HepG2 (cell line): ENCODE results near the gene PLK3. TPM values are rescaled to one million over a fixed set of nuclear protein-coding genes. Genes with fewer than 3 reads are reported as not detected.

Source experiments
- AKNA ChIP-seq: sonication (generic); formaldehyde crosslinking; IDR thresholded peaks from 2 replicates; pipeline ENCODE4 v1.4.0; 2020; ENCODE audit warnings: missing genetic modification reagents, borderline replicate concordance
- CCAR2 ChIP-seq: fragments of 200-400 bp; formaldehyde crosslinking; optimal IDR thresholded peaks from 2 replicates; pipeline ENCODE3; 2018; ENCODE audit warnings: low read depth, mild to moderate bottlenecking, low read length, moderate library complexity
- CENPX ChIP-seq: sonication (generic); formaldehyde crosslinking; IDR thresholded peaks from 2 replicates; pipeline ENCODE4 v1.9.0; 2021; ENCODE audit warnings: mild to moderate bottlenecking, missing genetic modification reagents, moderate library complexity
- E2F5 ChIP-seq: sonication (generic); formaldehyde crosslinking; conservative IDR thresholded peaks from 2 replicates; pipeline ENCODE4 v1.4.0; 2020; ENCODE audit warnings: missing genetic modification reagents
- ELF3 ChIP-seq: IDR thresholded peaks from 2 replicates; pipeline ENCODE4 v1.6.1; 2016; ENCODE audit warnings: missing genetic modification reagents, missing compliant biosample characterization
- MTA3 ChIP-seq: sonication (generic); formaldehyde crosslinking; IDR thresholded peaks from 2 replicates; pipeline ENCODE4 v1.4.0; 2020; ENCODE audit warnings: missing genetic modification reagents
- PCBP1 ChIP-seq: fragments of 200-400 bp; formaldehyde crosslinking; IDR thresholded peaks from 2 replicates; pipeline ENCODE4 v1.6.1; 2017; ENCODE audit warnings: mild to moderate bottlenecking, low read depth, low read length, borderline replicate concordance
- RBM39 ChIP-seq: fragments of 200-400 bp; formaldehyde crosslinking; IDR thresholded peaks from one replicate; pipeline ENCODE4 v1.6.1; 2018; ENCODE audit warnings: antibody characterized with exemption, mild to moderate bottlenecking, low read depth, low read length; ENCODE audit not compliant: poor library complexity, severe bottlenecking
- THYN1 ChIP-seq: sonication (generic); formaldehyde crosslinking; IDR thresholded peaks from 2 replicates; pipeline ENCODE4 v1.8.1; 2023; ENCODE audit warnings: low read depth, mild to moderate bottlenecking, moderate library complexity, missing genetic modification reagents, borderline replicate concordance
- ZFP37 ChIP-seq: sonication (generic); formaldehyde crosslinking; IDR thresholded peaks from 2 replicates; pipeline ENCODE4 v1.4.0; 2020; ENCODE audit warnings: missing genetic modification reagents, borderline replicate concordance
- ZNF747 ChIP-seq: sonication (generic); formaldehyde crosslinking; IDR thresholded peaks from 2 replicates; pipeline ENCODE4 v1.8.1; 2023; ENCODE audit warnings: missing genetic modification reagents, mild to moderate bottlenecking, borderline replicate concordance
- polyA plus RNA-seq, 8 experiments: library from polyadenylated mRNA; depleted of rRNA in 3 of 8; stranded (reverse) in 7 of 8; unstranded in 1 of 8; fragments of >200 nt; fragmentation: Illumina TruSeq in 4 of 8; extraction: Trizol in 4 of 8; gene quantifications; 2 replicates each; pipeline versions ENCODE4 v1.2.1 to v1.2.3, GENCODE V29; 2011 to 2016; ENCODE audit warnings: low read depth in 4 of 8, missing spikeins in 1 of 8, mixed read lengths in 1 of 8; ENCODE audit not compliant: insufficient read depth in 1 of 8
- total RNA-seq, 5 experiments: library from RNA; depleted of rRNA; stranded (reverse); fragments of >200 nt; fragmentation: Illumina TruSeq; extraction: Trizol; gene quantifications; 2 replicates each; pipeline ENCODE4 v1.2.3, GENCODE V29; 2016; ENCODE audit warnings: low read depth in 1 of 5
- TF ChIP-seq, protein P1 (sequence below): sonication (generic); formaldehyde crosslinking; IDR thresholded peaks from 2 replicates; pipeline ENCODE4 v1.5.0; 2020; ENCODE audit warnings: mild to moderate bottlenecking, missing genetic modification reagents, borderline replicate concordance
- TF ChIP-seq, protein P2 (sequence below): sonication (generic); formaldehyde crosslinking; IDR thresholded peaks from 2 replicates; pipeline ENCODE4 v1.4.0; 2020; ENCODE audit warnings: missing genetic modification reagents

Gene PLK3
- total and polyA plus RNA-seq, 2 of the 13 experiments (the other 11 are each of a cell fraction or from before 2014, with no cell fraction given): 9.8 to 16.9 TPM

DNA sequence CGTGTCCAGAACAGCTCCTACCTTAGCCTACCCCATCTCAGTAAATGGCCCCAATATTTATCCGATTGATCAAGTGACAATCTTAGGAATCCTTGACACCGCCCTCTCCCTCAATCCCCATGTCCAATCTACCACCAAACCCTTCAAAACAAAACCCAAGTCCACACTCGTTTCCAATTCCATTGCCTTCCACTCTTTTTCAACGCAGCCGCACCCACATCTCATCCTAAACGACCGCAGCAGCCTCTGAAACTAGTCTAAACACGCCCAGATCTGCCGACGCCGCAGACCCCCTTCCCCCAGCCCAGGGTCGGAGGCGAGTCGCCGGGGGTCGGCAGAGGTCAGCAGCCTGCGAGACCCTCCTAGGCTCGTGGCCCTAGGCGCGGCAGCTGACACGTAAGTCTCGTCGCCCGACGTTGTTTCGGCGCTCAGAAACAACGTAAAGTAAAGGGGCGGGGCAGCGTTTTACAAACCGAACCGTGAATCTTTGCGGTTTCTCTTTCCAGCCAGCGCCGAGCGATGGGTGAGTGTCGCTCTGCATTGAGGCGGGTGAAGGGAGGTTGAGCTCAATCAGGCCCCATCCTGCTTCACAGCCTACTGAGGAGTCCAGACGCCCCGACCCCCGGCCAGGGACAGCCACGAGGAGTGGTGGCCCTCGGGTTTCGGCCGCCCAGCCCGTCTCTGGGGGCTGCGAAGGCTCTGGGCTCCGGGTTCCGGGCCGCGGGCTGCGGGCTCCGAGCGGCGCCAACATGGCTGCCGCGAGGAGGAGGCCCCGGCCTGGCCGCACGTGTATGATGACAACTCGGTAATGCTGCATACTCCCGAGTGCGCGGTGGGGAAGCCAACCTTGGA, 24.9 kb upstream of the PLK3 start, which contains the start of gene RPS8 (continued):
- TF ChIP-seq CENPX (CRISPR knock-in tag) (no peak), ELF3 (peak; percentile 54; the same call in 1 of the 2 replicates), E2F5 (no peak; the same call in 1 of the 2 replicates), ZFP37 (CRISPR knock-in tag) (peak; percentile 51; the same call in 1 of the 2 replicates), MTA3 (CRISPR knock-in tag) (no peak), PCBP1 (no peak), RBM39 (peak; percentile 99), THYN1 (CRISPR knock-in tag) (no peak), AKNA (CRISPR knock-in tag) (peak; percentile 77; the same call in 1 of the 2 replicates), CCAR2 (no peak), ZNF747 (peak; percentile 93; the same call in 1 of the 2 replicates)
- TF ChIP-seq, protein P1, sequence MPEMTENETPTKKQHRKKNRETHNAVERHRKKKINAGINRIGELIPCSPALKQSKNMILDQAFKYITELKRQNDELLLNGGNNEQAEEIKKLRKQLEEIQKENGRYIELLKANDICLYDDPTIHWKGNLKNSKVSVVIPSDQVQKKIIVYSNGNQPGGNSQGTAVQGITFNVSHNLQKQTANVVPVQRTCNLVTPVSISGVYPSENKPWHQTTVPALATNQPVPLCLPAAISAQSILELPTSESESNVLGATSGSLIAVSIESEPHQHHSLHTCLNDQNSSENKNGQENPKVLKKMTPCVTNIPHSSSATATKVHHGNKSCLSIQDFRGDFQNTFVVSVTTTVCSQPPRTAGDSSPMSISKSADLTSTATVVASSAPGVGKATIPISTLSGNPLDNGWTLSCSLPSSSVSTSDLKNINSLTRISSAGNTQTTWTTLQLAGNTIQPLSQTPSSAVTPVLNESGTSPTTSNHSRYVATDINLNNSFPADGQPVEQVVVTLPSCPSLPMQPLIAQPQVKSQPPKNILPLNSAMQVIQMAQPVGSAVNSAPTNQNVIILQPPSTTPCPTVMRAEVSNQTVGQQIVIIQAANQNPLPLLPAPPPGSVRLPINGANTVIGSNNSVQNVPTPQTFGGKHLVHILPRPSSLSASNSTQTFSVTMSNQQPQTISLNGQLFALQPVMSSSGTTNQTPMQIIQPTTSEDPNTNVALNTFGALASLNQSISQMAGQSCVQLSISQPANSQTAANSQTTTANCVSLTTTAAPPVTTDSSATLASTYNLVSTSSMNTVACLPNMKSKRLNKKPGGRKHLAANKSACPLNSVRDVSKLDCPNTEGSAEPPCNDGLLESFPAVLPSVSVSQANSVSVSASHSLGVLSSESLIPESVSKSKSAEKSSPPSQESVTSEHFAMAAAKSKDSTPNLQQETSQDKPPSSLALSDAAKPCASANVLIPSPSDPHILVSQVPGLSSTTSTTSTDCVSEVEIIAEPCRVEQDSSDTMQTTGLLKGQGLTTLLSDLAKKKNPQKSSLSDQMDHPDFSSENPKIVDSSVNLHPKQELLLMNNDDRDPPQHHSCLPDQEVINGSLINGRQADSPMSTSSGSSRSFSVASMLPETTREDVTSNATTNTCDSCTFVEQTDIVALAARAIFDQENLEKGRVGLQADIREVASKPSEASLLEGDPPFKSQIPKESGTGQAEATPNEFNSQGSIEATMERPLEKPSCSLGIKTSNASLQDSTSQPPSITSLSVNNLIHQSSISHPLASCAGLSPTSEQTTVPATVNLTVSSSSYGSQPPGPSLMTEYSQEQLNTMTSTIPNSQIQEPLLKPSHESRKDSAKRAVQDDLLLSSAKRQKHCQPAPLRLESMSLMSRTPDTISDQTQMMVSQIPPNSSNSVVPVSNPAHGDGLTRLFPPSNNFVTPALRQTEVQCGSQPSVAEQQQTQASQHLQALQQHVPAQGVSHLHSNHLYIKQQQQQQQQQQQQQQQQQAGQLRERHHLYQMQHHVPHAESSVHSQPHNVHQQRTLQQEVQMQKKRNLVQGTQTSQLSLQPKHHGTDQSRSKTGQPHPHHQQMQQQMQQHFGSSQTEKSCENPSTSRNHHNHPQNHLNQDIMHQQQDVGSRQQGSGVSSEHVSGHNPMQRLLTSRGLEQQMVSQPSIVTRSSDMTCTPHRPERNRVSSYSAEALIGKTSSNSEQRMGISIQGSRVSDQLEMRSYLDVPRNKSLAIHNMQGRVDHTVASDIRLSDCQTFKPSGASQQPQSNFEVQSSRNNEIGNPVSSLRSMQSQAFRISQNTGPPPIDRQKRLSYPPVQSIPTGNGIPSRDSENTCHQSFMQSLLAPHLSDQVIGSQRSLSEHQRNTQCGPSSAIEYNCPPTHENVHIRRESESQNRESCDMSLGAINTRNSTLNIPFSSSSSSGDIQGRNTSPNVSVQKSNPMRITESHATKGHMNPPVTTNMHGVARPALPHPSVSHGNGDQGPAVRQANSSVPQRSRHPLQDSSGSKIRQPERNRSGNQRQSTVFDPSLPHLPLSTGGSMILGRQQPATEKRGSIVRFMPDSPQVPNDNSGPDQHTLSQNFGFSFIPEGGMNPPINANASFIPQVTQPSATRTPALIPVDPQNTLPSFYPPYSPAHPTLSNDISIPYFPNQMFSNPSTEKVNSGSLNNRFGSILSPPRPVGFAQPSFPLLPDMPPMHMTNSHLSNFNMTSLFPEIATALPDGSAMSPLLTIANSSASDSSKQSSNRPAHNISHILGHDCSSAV (CRISPR knock-in tag): no peak
- TF ChIP-seq, protein P2, sequence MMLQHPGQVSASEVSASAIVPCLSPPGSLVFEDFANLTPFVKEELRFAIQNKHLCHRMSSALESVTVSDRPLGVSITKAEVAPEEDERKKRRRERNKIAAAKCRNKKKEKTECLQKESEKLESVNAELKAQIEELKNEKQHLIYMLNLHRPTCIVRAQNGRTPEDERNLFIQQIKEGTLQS (CRISPR knock-in tag): no peak
